VCaP (cell line): ENCODE measurements around the gene PRDM1.

Source experiments
- H3K27ac ChIP-seq: fragments of 450-650 bp; 2 replicates; pipeline ENCODE4 v1.5.1; 2017
- CTCF ChIP-seq: fragments of 450-650 bp; conservative IDR thresholded peaks from 2 replicates; pipeline ENCODE4 v1.5.1; 2017; ENCODE audit warnings: mild to moderate bottlenecking, moderate library complexity

Gene PRDM1

GRCh38 chr6:106087548-106088325, 1.6 kb downstream of the PRDM1 start:
- TF ChIP-seq CTCF, result no peak
- peak overlapping the region; percentile 5; the same call in 1 of the 2 replicates for H3K27ac ChIP-seq

DNA sequence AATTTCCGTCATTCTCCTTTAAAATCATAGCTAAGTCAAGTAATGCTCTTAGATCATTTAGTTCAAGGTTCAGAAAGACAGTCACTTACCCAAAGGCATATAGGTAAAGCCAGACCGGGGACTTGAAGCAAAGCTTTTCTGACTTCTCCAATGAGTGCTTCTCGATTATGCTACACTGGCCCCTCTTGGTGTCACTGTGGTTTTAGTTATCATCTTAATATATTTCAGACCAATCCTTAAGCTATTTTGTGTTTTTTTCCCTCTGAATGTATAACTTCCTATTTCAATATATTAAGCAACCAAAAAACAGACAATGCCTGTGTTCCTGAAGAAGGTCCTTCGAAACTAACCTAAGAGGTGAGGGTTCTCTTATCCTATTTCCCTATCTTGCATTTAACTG, 3.9 kb downstream of the PRDM1 start:
- peak; percentile 34 for TF ChIP-seq CTCF

DNA sequence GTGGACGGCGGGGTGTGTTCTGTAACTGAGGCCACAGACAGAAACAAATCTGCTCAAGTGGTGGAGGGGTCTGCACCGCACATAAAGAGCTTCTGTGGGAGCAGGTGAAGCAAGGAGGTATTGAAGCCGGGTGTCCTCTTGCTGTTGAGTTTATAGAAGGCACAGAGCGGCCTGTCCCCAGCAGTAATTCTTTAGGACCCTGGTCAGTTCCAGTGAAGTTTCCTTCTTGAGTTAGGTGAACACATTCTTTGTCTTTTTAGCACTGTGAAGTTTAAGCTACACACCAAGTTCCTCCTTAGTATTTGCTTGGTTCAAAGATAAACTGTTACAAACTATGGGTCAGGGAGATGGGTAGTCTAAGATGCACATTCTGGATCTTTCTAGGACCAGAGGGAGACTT, 6.1 kb downstream of the PRDM1 start:
- no peak overlapping the region for H3K27ac ChIP-seq
- no peak for TF ChIP-seq CTCF

More for the DNA sequence above, 3.9 kb downstream of the PRDM1 start:
- H3K27ac ChIP-seq, result 0 out of 2 replicates have a peak overlapping the region, but pooled peaks have one; percentile 13

GRCh38 chr6:106094261-106094963, 8.3 kb downstream of the PRDM1 start:
- no peak for TF ChIP-seq CTCF
- no peak overlapping the region for H3K27ac ChIP-seq

DNA sequence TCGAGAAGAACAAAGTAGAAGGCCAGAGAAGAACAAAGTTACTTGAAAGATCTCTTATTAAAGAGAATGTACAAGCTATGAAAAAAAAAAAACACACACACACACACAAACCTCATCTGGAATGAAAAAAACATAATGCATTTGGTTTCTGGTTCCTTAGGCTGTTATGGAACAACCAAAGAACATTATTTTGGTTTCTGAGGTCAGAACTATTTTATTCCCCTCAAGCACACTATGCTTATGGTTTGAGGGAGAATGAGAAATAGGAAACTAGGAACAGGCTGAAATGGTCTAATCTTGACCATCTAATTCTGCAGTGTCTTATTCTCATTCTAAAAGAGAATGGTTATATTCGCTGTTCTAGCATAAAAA, 8.8 kb downstream of the PRDM1 start:
- H3K27ac ChIP-seq, result no peak overlapping the region
- TF ChIP-seq CTCF, result no peak

- no peak for TF ChIP-seq CTCF
- peak overlapping the region; percentile 83 for H3K27ac ChIP-seq
Measured at GRCh38 chr6:106097411-106098231, 11.5 kb downstream of the PRDM1 start.
